Measurements from ENCODE around the gene PRX. TPM values are rescaled to one million over a fixed set of nuclear protein-coding genes. Genes with fewer than 3 reads are reported as not detected.

The PRX gene
- polyA plus RNA-seq (0.22 to 0.49 TPM (median 0.42 TPM) in 3 replicates), polyA minus RNA-seq (0.13 to 0.33 TPM (median 0.32 TPM) in 3 replicates)
- 0.56 TPM for polyA plus RNA-seq (2011; ENCODE audit: low read depth)
- 0.21 and 0.45 TPM in 2 replicates for polyA plus RNA-seq (2011; cell fraction: cytosol; rRNA removed)
- 0.82 and 1.0 TPM in 2 replicates for polyA plus RNA-seq (2011; cell fraction: nucleus; rRNA removed)
- polyA plus RNA-seq (2012; ENCODE audit: low replicate concordance): 0.45 and 0.90 TPM in 2 replicates
- 0.58 TPM for polyA minus RNA-seq (2011; cell fraction: cytosol; rRNA and poly(A)+ RNA removed)
- polyA minus RNA-seq (2011; cell fraction: nucleus; rRNA and poly(A)+ RNA removed): 0.32 and 0.47 TPM in 2 replicates

GRCh38 chr19:40413291-40413845, at the start of gene PRX:
Gene PRX (minus strand): TSS chr19:40413378. CDS start chr19:40407932, 5,446 bp downstream.
- Histone ChIP-seq H3K4me3 (ENCODE audit: control insufficient read depth in 2 of 3, extremely low read depth in 1 of 3, insufficient read depth in 2 of 3, low read depth in 1 of 3, low read length in 3 of 3) (no peak within 1 kb of the TSS), H3K4me1 (ENCODE audit: control insufficient read depth, extremely low read depth, insufficient read depth, low read length) (peaks cover 14% of the 10 kb centered on the region), H3K27ac (ENCODE audit: control insufficient read depth, insufficient read depth, low read length) (no peak within 1 kb of the TSS), H4K20me1 (ENCODE audit: control insufficient read depth, extremely low read depth, insufficient read depth, low read length) (no peaks in the 10 kb centered on the region), H3K9ac (ENCODE audit: control insufficient read depth, extremely low read depth, insufficient read depth, low read length) (no peak within 1 kb of the TSS), H3K79me2 (ENCODE audit: control insufficient read depth, insufficient read depth, low read length) (no peaks in the 10 kb centered on the region), H2AFZ (ENCODE audit: control insufficient read depth, low read length) (no peak within 1 kb of the TSS), H3K4me2 (ENCODE audit: control insufficient read depth, extremely low read depth, insufficient read depth, low read depth, low read length) (no peak within 1 kb of the TSS), H3K27me3 (ENCODE audit: control insufficient read depth, extremely low read depth, insufficient read depth, low read length) (no peaks in the 10 kb centered on the region), H3K36me3 (ENCODE audit: control insufficient read depth in 2 of 2, extremely low read depth in 1 of 2, insufficient read depth in 2 of 2, low read length in 2 of 2) (no peaks in the 10 kb centered on the region), H3K9me3 (ENCODE audit: control insufficient read depth, low read depth, low read length) (no peaks in the 10 kb centered on the region), H3K9me1 (ENCODE audit: control insufficient read depth, extremely low read depth, insufficient read depth, low read length) (no peaks in the 10 kb centered on the region)
- dilution Hi-C loops (cut with MboI; ENCODE audit: extremely low pct_ligation_motif_present, low sequenced_read_pairs): no loop called here
- no peak for DNase-seq (ENCODE audit: low read depth, low spot score)
- no peak for FAIRE-seq
- TF ChIP-seq CTCF (optimal IDR thresholded peaks at IDR 0.05 in 1 of 3, IDR thresholded peaks at IDR 0.05 in 1 of 3, conservative IDR thresholded peaks at IDR 0.05 in 1 of 3; ENCODE audit: extremely low read depth in 1 of 3, insufficient read depth in 2 of 3, low read length in 3 of 3): no peak
- no peak for TF ChIP-seq EZH2 (IDR thresholded peaks at IDR 0.05; ENCODE audit: low read length)

GRCh38 chr19:40461669-40462221, 48.6 kb upstream of the PRX start:
- Histone ChIP-seq H2AFZ (ENCODE audit: control insufficient read depth, low read length) (no peak overlapping the region), H3K4me2 (ENCODE audit: control insufficient read depth, extremely low read depth, insufficient read depth, low read depth, low read length) (no peak overlapping the region), H3K27ac (ENCODE audit: control insufficient read depth, insufficient read depth, low read length) (no peak overlapping the region), H3K4me3 (ENCODE audit: control insufficient read depth in 2 of 3, extremely low read depth in 1 of 3, insufficient read depth in 2 of 3, low read depth in 1 of 3, low read length in 3 of 3) (no peak overlapping the region), H3K9me3 (ENCODE audit: control insufficient read depth, low read depth, low read length) (no peaks in the 10 kb centered on the region), H3K9me1 (ENCODE audit: control insufficient read depth, extremely low read depth, insufficient read depth, low read length) (no peaks in the 10 kb centered on the region), H3K36me3 (ENCODE audit: control insufficient read depth in 2 of 2, extremely low read depth in 1 of 2, insufficient read depth in 2 of 2, low read length in 2 of 2) (peaks cover 0 to 7% of the 10 kb centered on the region in 2 experiments), H3K79me2 (ENCODE audit: control insufficient read depth, insufficient read depth, low read length) (no peaks in the 10 kb centered on the region), H4K20me1 (ENCODE audit: control insufficient read depth, extremely low read depth, insufficient read depth, low read length) (no peaks in the 10 kb centered on the region), H3K27me3 (ENCODE audit: control insufficient read depth, extremely low read depth, insufficient read depth, low read length) (peaks cover 6% of the 10 kb centered on the region), H3K9ac (ENCODE audit: control insufficient read depth, extremely low read depth, insufficient read depth, low read length) (no peak overlapping the region), H3K4me1 (ENCODE audit: control insufficient read depth, extremely low read depth, insufficient read depth, low read length) (peaks cover 27% of the 10 kb centered on the region)
- dilution Hi-C loops (cut with MboI; ENCODE audit: extremely low pct_ligation_motif_present, low sequenced_read_pairs): no loop called here
- no peak for TF ChIP-seq EZH2 (IDR thresholded peaks at IDR 0.05; ENCODE audit: low read length)
- TF ChIP-seq CTCF (optimal IDR thresholded peaks at IDR 0.05 in 1 of 3, IDR thresholded peaks at IDR 0.05 in 1 of 3, conservative IDR thresholded peaks at IDR 0.05 in 1 of 3; ENCODE audit: extremely low read depth in 1 of 3, insufficient read depth in 2 of 3, low read length in 3 of 3): no peak
- no peak for DNase-seq (ENCODE audit: low read depth, low spot score)
- no peak for FAIRE-seq

All from keratinocyte (primary cell).